ENCODE measurements around the gene VTI1B.
"Not testable (repeated sequence)": the region's sequence is repeated elsewhere in the genome, so short reads cannot be mapped to it uniquely, and the experiment has no call there.

The VTI1B gene

GRCh38 chr14:67674480-67675218 lies at the start of gene VTI1B:
VTI1B (minus strand) TSS chr14:67674632; CDS start chr14:67674489, 143 bp downstream.
- peak; percentile 65 for DNase-seq
- in situ Hi-C loops (cut with HindIII; ENCODE audit: low pct_ligation_motif_present, low pct_unique_long_range_greater_than_20kb, low sequenced_read_pairs) = no loop called here

- in situ Hi-C loops (cut with HindIII; ENCODE audit: low pct_ligation_motif_present, low pct_unique_long_range_greater_than_20kb, low sequenced_read_pairs) = no loop called here
- no peak for DNase-seq
Measured at GRCh38 chr14:67722293-67722692, 47.9 kb upstream of the VTI1B start.

- in situ Hi-C loops (cut with HindIII; ENCODE audit: low pct_ligation_motif_present, low pct_unique_long_range_greater_than_20kb, low sequenced_read_pairs) = no loop called here
- no peak for DNase-seq
Measured at GRCh38 chr14:67721875-67722274, 47.4 kb upstream of the VTI1B start.

- in situ Hi-C loops (cut with HindIII; ENCODE audit: low pct_ligation_motif_present, low pct_unique_long_range_greater_than_20kb, low sequenced_read_pairs) = no loop called here
- no peak for DNase-seq
Measured at GRCh38 chr14:67719866-67720265, 45.4 kb upstream of the VTI1B start.

GRCh38 chr14:67719385-67719784 lies 45.0 kb upstream of the VTI1B start:
- in situ Hi-C loops (cut with HindIII; ENCODE audit: low pct_ligation_motif_present, low pct_unique_long_range_greater_than_20kb, low sequenced_read_pairs); DNase-seq: not testable (repeated sequence)

- no peak for DNase-seq
- in situ Hi-C loops (cut with HindIII; ENCODE audit: low pct_ligation_motif_present, low pct_unique_long_range_greater_than_20kb, low sequenced_read_pairs) = no loop called here
Measured at GRCh38 chr14:67718265-67718664, 43.8 kb upstream of the VTI1B start.

- no peak for DNase-seq
- in situ Hi-C loops (cut with HindIII; ENCODE audit: low pct_ligation_motif_present, low pct_unique_long_range_greater_than_20kb, low sequenced_read_pairs) = no loop called here
Measured at GRCh38 chr14:67717048-67717447, 42.6 kb upstream of the VTI1B start.

- peak; percentile 8 for DNase-seq
- in situ Hi-C loops (cut with HindIII; ENCODE audit: low pct_ligation_motif_present, low pct_unique_long_range_greater_than_20kb, low sequenced_read_pairs) = no loop called here
Measured at GRCh38 chr14:67710209-67710608, 35.8 kb upstream of the VTI1B start.

GRCh38 chr14:67709796-67710195 lies 35.4 kb upstream of the VTI1B start:
- in situ Hi-C loops (cut with HindIII; ENCODE audit: low pct_ligation_motif_present, low pct_unique_long_range_greater_than_20kb, low sequenced_read_pairs); DNase-seq: not testable (repeated sequence)

- in situ Hi-C loops (cut with HindIII; ENCODE audit: low pct_ligation_motif_present, low pct_unique_long_range_greater_than_20kb, low sequenced_read_pairs); DNase-seq: not testable (repeated sequence)
Measured at GRCh38 chr14:67709346-67709745, 34.9 kb upstream of the VTI1B start.

- DNase-seq = no peak
- in situ Hi-C loops (cut with HindIII; ENCODE audit: low pct_ligation_motif_present, low pct_unique_long_range_greater_than_20kb, low sequenced_read_pairs) = no loop called here
Measured at GRCh38 chr14:67705211-67705610, 30.8 kb upstream of the VTI1B start.

- in situ Hi-C loops (cut with HindIII; ENCODE audit: low pct_ligation_motif_present, low pct_unique_long_range_greater_than_20kb, low sequenced_read_pairs) = no loop called here
- peak; percentile 60 for DNase-seq
Measured at GRCh38 chr14:67704484-67705089, 30.2 kb upstream of the VTI1B start.

- no peak for DNase-seq
- in situ Hi-C loops (cut with HindIII; ENCODE audit: low pct_ligation_motif_present, low pct_unique_long_range_greater_than_20kb, low sequenced_read_pairs) = no loop called here
Measured at GRCh38 chr14:67703997-67704396, 29.6 kb upstream of the VTI1B start.

- in situ Hi-C loops (cut with HindIII; ENCODE audit: low pct_ligation_motif_present, low pct_unique_long_range_greater_than_20kb, low sequenced_read_pairs); DNase-seq: not testable (repeated sequence)
Measured at GRCh38 chr14:67701492-67701891, 27.1 kb upstream of the VTI1B start, which contains the start of gene RDH12. RDH12 (plus strand) TSS chr14:67701886; CDS start chr14:67722643, 20,757 bp downstream.

- DNase-seq = no peak
- in situ Hi-C loops (cut with HindIII; ENCODE audit: low pct_ligation_motif_present, low pct_unique_long_range_greater_than_20kb, low sequenced_read_pairs) = no loop called here
Measured at GRCh38 chr14:67698179-67698578, 23.7 kb upstream of the VTI1B start.

- in situ Hi-C loops (cut with HindIII; ENCODE audit: low pct_ligation_motif_present, low pct_unique_long_range_greater_than_20kb, low sequenced_read_pairs) = no loop called here
Measured at GRCh38 chr14:67697006-67697405, 22.6 kb upstream of the VTI1B start.

GRCh38 chr14:67695394-67695949 lies 21.0 kb upstream of the VTI1B start, which contains the start of gene RDH11:
RDH11 (minus strand) TSS chr14:67695764; CDS start chr14:67695703, 61 bp downstream.
- peak; percentile 90 for DNase-seq
- in situ Hi-C loops (cut with HindIII; ENCODE audit: low pct_ligation_motif_present, low pct_unique_long_range_greater_than_20kb, low sequenced_read_pairs) = no loop called here

More at GRCh38 chr14:67697006-67697405, 22.6 kb upstream of the VTI1B start:
- DNase-seq = no peak

- peak; percentile 92 for DNase-seq
- in situ Hi-C loops (cut with HindIII; ENCODE audit: low pct_ligation_motif_present, low pct_unique_long_range_greater_than_20kb, low sequenced_read_pairs) = no loop called here
Measured at GRCh38 chr14:67694791-67695393, 20.5 kb upstream of the VTI1B start.

- no peak for DNase-seq
- in situ Hi-C loops (cut with HindIII; ENCODE audit: low pct_ligation_motif_present, low pct_unique_long_range_greater_than_20kb, low sequenced_read_pairs) = no loop called here
Measured at GRCh38 chr14:67690011-67690410, 15.6 kb upstream of the VTI1B start.
